Heart left ventricle (tissue), 16 donors: ENCODE results near the gene PCSK6. TPM values are rescaled to one million over a fixed set of nuclear protein-coding genes. Genes with fewer than 3 reads are reported as not detected.

Experiments used
- ATAC-seq, 4 donors: fragments of 200-7000 bp; cut with Tn5 transposase; one replicate each; pipeline ENCODE4 v1.9.1; 2020 to 2022; ENCODE audit warnings: moderate library complexity in 4 of 4, mild to moderate bottlenecking in 3 of 4, moderate number of reproducible peaks in 1 of 4
- DNase-seq, 5 donors: peaks; one replicate each; pipeline ENCODE4 v3.0.0-alpha.2; 2020
- H3K27ac ChIP-seq, 12 donors: fragments of 200-600 bp; sonication (generic) in 4 of 12; one replicate each; pipeline versions ENCODE4 v1.5.0 to v1.8.0; 2016 to 2022; ENCODE audit warnings: mild to moderate bottlenecking in 2 of 12
- H3K27me3 ChIP-seq, 9 donors: fragments of 200-600 bp; sonication (generic) in 2 of 9; one replicate each; pipeline versions ENCODE4 v1.5.1 to v1.8.0; 2016 to 2022; ENCODE audit warnings: mild to moderate bottlenecking in 3 of 9
- H3K36me3 ChIP-seq, 9 donors: fragments of 200-600 bp; sonication (generic) in 2 of 9; one replicate each; pipeline versions ENCODE4 v1.5.0 to v1.8.0; 2018 to 2022; ENCODE audit warnings: mild to moderate bottlenecking in 2 of 9
- H3K4me1 ChIP-seq, 12 donors: fragments of 200-600 bp; sonication (generic) in 4 of 12; one replicate each; pipeline versions ENCODE4 v1.5.0 to v1.8.0; 2016 to 2022; ENCODE audit warnings: mild to moderate bottlenecking in 3 of 12
- H3K4me3 ChIP-seq, 12 donors: fragments of 200-600 bp; sonication (generic) in 4 of 12; one replicate each; pipeline versions ENCODE4 v1.5.0 to v1.8.0; 2017 to 2022; ENCODE audit warnings: mild to moderate bottlenecking in 9 of 12, moderate library complexity in 4 of 12
- H3K9me3 ChIP-seq, 12 donors: fragments of 200-600 bp; sonication (generic) in 4 of 12; one replicate each; pipeline versions ENCODE4 v1.5.0 to v1.8.0; 2016 to 2022; ENCODE audit warnings: mild to moderate bottlenecking in 1 of 12
- POLR2A ChIP-seq, 2 donors: fragments of 450-650 bp; IDR thresholded peaks; one replicate each; pipeline ENCODE4 v1.6.1; 2017; ENCODE audit warnings: antibody characterized with exemption in 2 of 2, mild to moderate bottlenecking in 2 of 2, moderate library complexity in 2 of 2
- WGBS, 4 donors: extraction: QIAGEN DNeasy Blood & Tissue Kit in 2 of 4; methylation state at CpG; one replicate each; pipeline versions ENCODE4 v1.1.5 to v1.1.7; 2013 to 2018; 5-methylcytosine and 5-hydroxymethylcytosine counted together
- intact Hi-C, 10 donors: fragments of 100-400 bp; cut with DNase I; formaldehyde crosslinking; loops; one replicate each; pipeline versions ENCODE4 v1.11.1 to v1.14.2; 2022
- polyA plus RNA-seq, 2 donors: library from polyadenylated mRNA; stranded (reverse); fragments of 200-250 nt; gene quantifications; one replicate each; pipeline ENCODE4 v1.2.3, GENCODE V29; 2013
- total RNA-seq, 9 donors: library from RNA; depleted of rRNA in 2 of 9; stranded (reverse); fragments of >200 nt in 2 of 9; fragmentation: NEBNext Ultra II Directional in 3 of 9; extraction: Animal tissue kit (Norgen Biotek cat#: 25700) in 3 of 9; gene quantifications; one replicate each; pipeline versions ENCODE4 v1.1.0 to v1.2.4, GENCODE V29; 2016 to 2023
- TF ChIP-seq, protein P1 (sequence below), 12 donors: fragments of 200-600 bp; sonication (generic) in 4 of 12; IDR thresholded peaks; one replicate each; pipeline versions ENCODE4 v1.5.0 to v1.8.0; 2018 to 2022; ENCODE audit warnings: antibody characterized with exemption in 12 of 12, mild to moderate bottlenecking in 5 of 12
- donor health status: ischemic (EF 13 %, LVEDD 7.1; RV severe dilation, severe dysfunction).
- donor health status: healthy with polysubstance abuse.
- donor health status: DM: no; HTN: yes; CAD: no.
- donor health status: DM: no; HTN: no; CAD: no.
- donor health status: ischemic (EF 25% LVEDD 6.9; RV normal size, moderate dysfunction).
- donor health status: ischemic (EF 25% LVEDD 5.7; RV mildly dilated, moderate dysfunction).
- donor health status: healthy.
- donor health status: DM: yes; HTN: yes; CAD: no.
- donor health status: ischemic (EF 35%, LVEDD 5.7; RV mildly dilated, moderate dysfunction).
- donor health status: nonischemic (EF 11% LVEDD 7.7; RV severe dilation, severe dysfunction).
- donor health status: DM: yes; HTN: yes; CAD: no.
- donor health status: PGD.
- donor health status: ischemic (EF 29% LVEDD 5.4; RV normal size, mild dysfunction).
- donor health status: nonischemic (EF 23%, LVEDD 6.1; RV moderate dilation, normal function).

Gene PCSK6
- total and polyA plus RNA-seq, 11 donors = 7.3 to 41.7 (median 22.3) TPM

DNA sequence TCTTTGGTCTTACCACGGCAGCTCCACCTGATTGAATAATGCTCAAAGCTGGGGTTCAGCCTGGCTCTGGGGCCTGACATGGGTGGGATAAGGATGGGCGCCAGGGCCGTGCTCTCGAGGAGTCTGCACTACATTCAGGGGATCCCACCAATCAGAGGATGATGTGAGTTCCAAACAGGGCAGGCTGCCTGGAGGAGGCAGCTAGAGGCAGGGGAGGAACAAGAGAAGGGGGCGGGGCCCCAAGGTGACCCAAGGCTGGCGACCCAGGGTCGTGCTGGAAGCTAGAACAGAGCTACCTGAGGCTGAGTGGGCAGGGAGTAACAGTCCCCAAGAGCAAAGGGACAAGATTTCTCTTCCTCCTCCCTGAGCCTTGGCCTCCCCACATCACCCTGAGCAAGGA, 56.1 kb downstream of the PCSK6 start:
- Histone ChIP-seq H3K9me3 (no peaks in the 10 kb centered on the region), H3K27me3 (no peaks in the 10 kb centered on the region), H3K36me3 (peaks cover 0 to 29% (median 4%) of the 10 kb centered on the region in 9 donors), H3K4me1 (peaks cover 0 to 7% (median under 1%) of the 10 kb centered on the region in 12 donors), H3K4me3 (no peak overlapping the region), H3K27ac (no peak overlapping the region)
- 80 to 91% (median 82%) methylated on average over 7 of the region's 7 CpGs for WGBS, 4 donors
- TF ChIP-seq POLR2A (IDR thresholded peaks at IDR 0.05) = no peak
- TF ChIP-seq, protein P1, sequence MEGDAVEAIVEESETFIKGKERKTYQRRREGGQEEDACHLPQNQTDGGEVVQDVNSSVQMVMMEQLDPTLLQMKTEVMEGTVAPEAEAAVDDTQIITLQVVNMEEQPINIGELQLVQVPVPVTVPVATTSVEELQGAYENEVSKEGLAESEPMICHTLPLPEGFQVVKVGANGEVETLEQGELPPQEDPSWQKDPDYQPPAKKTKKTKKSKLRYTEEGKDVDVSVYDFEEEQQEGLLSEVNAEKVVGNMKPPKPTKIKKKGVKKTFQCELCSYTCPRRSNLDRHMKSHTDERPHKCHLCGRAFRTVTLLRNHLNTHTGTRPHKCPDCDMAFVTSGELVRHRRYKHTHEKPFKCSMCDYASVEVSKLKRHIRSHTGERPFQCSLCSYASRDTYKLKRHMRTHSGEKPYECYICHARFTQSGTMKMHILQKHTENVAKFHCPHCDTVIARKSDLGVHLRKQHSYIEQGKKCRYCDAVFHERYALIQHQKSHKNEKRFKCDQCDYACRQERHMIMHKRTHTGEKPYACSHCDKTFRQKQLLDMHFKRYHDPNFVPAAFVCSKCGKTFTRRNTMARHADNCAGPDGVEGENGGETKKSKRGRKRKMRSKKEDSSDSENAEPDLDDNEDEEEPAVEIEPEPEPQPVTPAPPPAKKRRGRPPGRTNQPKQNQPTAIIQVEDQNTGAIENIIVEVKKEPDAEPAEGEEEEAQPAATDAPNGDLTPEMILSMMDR (IDR thresholded peaks at IDR 0.05) = no peak
- peak in 1 of 4 donors; percentile 6 for ATAC-seq
- intact Hi-C loops = loop anchor here in 1 of 10 donors (10.0 kb wide), 1 partner anchor 49 kb away; no protein-coding TSS in a partner anchor
- DNase-seq = no peak

DNA sequence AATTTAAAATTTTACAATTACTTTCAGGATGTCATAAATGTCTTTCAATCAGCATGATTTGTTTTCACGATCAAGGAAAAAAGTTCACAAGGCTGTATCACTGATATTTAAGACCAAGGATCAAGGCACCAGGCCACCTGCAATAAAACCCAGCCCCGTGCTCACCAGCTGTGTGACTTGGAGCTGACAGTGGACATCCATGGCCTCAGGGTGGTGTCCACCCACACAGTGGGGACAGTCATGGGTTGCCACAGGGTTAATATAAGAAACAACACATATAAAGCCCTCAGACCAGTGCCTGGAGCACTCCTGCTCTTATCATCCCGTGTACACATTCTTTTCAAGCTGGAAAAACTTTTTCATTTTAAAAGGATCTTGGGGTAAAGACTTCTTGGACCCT, 56.5 kb downstream of the PCSK6 start:
- DNase-seq (no peak), ATAC-seq (no peak)
- no peak for TF ChIP-seq POLR2A (IDR thresholded peaks at IDR 0.05)
- TF ChIP-seq, protein P1 (IDR thresholded peaks at IDR 0.05) = no peak
- no peaks in the 10 kb centered on the region for H3K9me3 ChIP-seq
- peaks cover 0 to 2% (median 0%) of the 10 kb centered on the region in 12 donors for H3K4me1 ChIP-seq
- WGBS, 4 donors = 62 to 75% (median 71%) methylated on average over 3 of the region's 3 CpGs
- no peak overlapping the region for H3K27ac ChIP-seq
- H3K27me3 ChIP-seq = no peaks in the 10 kb centered on the region
- intact Hi-C loops = loop anchor here in 1 of 10 donors (10.0 kb wide), 1 partner anchor 48 kb away; no protein-coding TSS in a partner anchor
- H3K4me3 ChIP-seq = no peak overlapping the region
- H3K36me3 ChIP-seq = peaks cover 0 to 34% (median 4%) of the 10 kb centered on the region in 9 donors

DNA sequence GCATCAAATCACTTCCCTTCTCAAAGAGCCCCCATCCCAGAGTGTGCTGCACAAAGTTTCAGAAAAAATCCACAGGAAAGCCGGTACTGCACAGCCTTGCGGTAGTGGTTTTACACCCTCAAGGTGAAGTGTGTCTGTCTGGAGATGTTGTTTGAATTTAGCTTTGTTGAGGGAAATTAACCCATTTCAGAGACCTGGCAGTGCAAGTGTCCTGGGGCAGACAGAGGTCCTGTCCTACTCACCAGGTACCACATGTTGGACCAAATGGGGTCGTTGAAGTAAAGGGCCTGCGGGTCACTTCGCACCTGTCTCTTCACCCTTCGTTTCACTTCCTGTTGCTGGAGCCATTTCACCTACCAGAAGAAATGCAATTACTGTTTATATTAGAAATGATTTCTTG, 57.8 kb downstream of the PCSK6 start:
- Histone ChIP-seq H3K36me3 (peaks cover 0 to 41% (median 4%) of the 10 kb centered on the region in 9 donors), H3K27me3 (no peaks in the 10 kb centered on the region), H3K27ac (no peak overlapping the region), H3K4me1 (no peaks in the 10 kb centered on the region), H3K9me3 (no peaks in the 10 kb centered on the region), H3K4me3 (no peak overlapping the region)
- no peak for ATAC-seq
- intact Hi-C loops = loop anchor here in 1 of 10 donors (10.0 kb wide), 1 partner anchor 47 kb away; no protein-coding TSS in a partner anchor
- TF ChIP-seq POLR2A (IDR thresholded peaks at IDR 0.05) = no peak
- TF ChIP-seq, protein P1 (IDR thresholded peaks at IDR 0.05) = no peak
- 87 to 94% (median 93%) methylated on average over 6 of the region's 6 CpGs for WGBS, 4 donors
- DNase-seq = no peak

DNA sequence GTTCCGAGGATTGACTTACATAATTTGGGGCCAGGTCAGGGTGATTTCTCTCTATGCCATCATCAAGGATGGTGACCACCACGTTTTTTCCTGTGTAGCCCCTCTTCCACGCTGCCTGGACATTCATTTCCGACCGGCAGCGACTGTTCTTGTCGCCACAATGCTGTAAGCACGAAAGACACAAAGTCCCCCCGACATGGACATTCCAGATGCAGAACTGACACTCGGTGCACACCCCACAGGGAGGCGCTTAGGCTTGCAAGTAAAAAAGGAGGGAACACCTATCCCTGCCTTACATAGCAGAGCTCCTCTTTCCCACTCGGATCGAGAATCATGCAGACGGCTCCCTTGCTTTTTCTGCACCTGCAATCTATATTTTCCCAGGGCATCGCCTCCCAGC, 58.2 kb downstream of the PCSK6 start:
- H3K9me3 ChIP-seq = no peaks in the 10 kb centered on the region
- H3K36me3 ChIP-seq = peaks cover 0 to 41% (median 4%) of the 10 kb centered on the region in 9 donors
- no peak overlapping the region for H3K27ac ChIP-seq
- no peaks in the 10 kb centered on the region for H3K27me3 ChIP-seq
- no peak overlapping the region for H3K4me3 ChIP-seq
- DNase-seq (no peak), ATAC-seq (no peak)
- intact Hi-C loops = loop anchor here in 1 of 10 donors (10.0 kb wide), 1 partner anchor 46 kb away; no protein-coding TSS in a partner anchor
- WGBS, 4 donors = 78 to 84% (median 81%) methylated on average over 15 of the region's 15 CpGs
- TF ChIP-seq, protein P1 (IDR thresholded peaks at IDR 0.05) = no peak
- TF ChIP-seq POLR2A (IDR thresholded peaks at IDR 0.05) = no peak
- H3K4me1 ChIP-seq = no peaks in the 10 kb centered on the region
